Measurements from ENCODE around the gene MRM2.

The MRM2 gene

DNA sequence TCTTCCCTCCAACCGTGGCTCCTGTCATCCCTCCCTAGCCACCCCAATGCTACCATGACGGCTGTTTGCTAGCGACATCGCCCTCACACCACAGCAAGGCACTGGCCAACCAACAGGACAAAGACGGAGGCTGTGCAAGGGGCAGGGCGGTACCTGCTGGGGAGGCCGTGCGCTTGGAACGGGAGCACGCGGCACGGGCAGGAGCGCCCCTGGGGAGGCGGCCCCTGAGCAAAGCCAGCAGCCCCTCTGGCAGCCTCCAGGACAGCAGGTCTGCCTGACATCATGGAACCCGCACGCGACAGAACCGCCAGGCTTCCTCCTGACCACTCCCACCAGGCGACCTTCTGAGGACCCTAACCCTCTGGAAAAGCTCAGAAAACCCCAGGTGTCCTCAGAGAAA, 22.0 kb downstream of the MRM2 start:
- no peak for DNase-seq

DNA sequence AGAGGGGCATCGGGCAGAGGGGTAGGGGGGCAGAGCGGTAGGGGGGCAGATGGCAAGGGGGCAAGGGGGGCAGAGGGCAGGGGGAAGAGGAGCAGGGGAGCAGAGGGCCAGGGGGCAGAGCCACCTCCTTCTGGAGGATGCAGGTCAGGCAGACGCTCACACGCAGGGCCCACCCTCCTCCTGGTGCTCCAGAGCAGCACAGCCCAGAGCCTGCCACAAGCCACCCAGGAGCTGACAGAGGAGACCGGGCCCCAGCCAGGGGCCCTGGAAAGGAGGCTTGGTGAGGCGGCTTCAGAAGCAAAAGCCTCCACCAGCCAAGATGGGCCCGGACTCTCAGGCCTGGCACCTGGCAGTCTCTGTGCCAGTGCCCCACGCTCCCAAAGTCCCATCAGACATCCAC, 22.4 kb downstream of the MRM2 start:
- no peak for DNase-seq

DNA sequence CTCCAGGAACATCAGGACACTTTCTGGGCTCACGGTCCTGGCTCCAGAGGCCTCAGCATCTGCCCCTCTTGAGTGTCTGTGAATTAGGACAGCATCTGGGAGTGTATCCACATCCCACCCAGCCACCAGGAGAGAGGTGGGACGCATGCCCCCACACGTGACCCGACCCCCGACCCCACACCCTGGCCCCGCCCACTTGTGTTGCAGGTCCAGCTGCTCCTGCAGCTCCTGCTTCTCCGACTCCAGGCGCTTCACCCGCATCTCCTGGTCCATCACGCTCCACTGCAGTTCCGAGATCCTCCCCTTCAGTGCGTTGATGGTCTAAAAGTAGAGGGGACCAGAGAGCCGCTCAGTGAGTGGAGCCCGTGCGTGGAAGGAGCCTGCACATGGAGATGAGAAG, 22.9 kb downstream of the MRM2 start:
- DNase-seq: no peak

DNA sequence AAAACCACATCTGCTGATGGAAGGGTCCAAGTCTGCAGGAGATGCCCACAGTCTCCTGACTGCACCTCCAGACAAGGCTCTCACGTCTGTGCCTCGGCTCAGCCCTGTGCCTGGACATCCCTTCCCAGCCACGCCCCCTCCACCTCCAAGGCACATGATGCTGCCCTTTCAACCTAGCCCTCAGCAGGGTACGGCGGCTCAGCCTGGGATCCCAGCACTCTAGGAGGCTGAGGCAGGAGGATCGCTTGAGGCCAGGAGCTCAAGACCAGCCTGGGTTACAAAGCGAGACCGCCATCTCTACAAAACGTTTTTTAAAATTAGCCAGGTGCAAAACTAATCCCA, 23.6 kb downstream of the MRM2 start:
- DNase-seq: no peak

GRCh38 chr7:2217716-2218443, 24.1 kb downstream of the MRM2 start:
- DNase-seq: no peak

- no peak for DNase-seq
Observed at GRCh38 chr7:2217206-2217605, 24.8 kb downstream of the MRM2 start.

- DNase-seq: no peak
Observed at GRCh38 chr7:2215851-2216250, 26.2 kb downstream of the MRM2 start.

GRCh38 chr7:2214636-2215035, 27.4 kb downstream of the MRM2 start:
- no peak for DNase-seq

GRCh38 chr7:2213551-2214215, 28.3 kb downstream of the MRM2 start:
- no peak for DNase-seq

GRCh38 chr7:2212906-2213305, 29.1 kb downstream of the MRM2 start:
- DNase-seq: no peak

GRCh38 chr7:2211926-2212325, 30.1 kb downstream of the MRM2 start:
- no peak for DNase-seq

DNA sequence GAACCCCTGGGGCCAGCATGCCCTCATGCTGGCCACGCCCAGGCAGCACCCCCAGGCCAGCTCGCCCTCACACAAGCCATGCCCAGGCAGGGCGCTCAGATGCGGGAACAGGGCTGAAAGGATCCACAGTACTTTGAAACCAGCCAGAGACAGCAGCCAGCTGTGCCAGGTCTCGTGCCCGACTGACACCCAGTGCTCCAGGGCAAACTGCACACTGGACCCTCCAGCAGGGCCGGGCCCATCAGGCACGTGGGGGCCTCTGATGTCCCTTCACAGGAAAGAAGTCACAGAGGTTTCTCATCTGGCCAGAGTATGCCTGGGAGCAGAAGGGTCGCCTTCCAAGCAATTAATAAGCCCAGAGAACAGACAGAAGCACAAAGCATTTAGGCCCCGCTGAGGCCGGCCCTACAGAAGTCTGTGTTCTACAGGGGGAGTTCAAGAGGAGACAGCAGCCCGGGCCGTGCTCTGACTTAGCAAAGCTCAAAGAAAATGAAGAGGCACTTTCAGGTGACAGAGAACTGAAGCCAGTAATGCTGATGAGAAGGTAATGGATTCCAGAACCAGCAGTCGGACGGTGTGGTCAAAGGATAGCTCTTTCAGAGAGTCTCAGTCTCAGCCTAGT, 30.6 kb downstream of the MRM2 start:
- DNase-seq: no peak

- no peak for DNase-seq
Observed at GRCh38 chr7:2210551-2211258, 31.3 kb downstream of the MRM2 start.

- no peak for DNase-seq
Observed at GRCh38 chr7:2209961-2210323, 32.1 kb downstream of the MRM2 start.

DNA sequence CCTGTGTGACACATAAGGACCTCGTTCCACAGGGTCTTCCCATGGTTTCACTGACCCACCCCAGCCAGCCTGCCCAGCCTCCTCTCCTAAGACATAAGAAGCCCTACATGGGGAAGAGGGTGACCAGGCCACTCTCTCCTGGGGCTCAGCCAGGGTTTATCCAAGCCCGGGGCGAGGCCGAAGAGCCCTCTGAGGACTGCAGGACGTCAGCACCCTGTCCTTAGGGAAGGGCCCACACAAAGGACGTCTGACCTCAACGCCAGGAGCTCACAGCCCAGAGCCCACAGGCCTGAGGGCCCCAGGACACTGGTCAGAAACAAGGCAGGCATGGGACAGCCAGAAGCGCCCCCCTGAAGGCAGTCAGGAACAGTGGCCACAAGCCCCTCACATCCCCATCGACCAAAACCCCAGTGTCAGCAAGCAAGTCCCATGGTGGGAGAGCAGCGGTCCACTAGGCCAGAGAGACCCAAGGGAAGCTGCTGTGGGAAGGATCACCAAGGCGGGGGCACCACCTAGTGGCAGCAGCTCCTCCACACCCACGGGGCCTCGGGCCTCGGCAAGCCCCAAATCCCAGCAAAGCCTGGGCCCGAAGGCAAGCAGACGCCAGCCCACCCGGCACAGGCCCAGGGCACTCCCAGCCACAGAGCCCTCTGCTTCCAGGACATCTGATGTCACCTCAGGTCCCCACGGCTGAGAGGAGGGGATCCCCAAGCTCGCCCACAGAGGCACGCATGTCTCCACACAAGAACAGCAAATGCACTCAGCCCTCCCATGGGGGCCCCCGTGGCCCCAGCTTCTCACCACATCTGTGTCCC, 32.7 kb downstream of the MRM2 start:
- DNase-seq: peak; percentile 27 to 39

DNA sequence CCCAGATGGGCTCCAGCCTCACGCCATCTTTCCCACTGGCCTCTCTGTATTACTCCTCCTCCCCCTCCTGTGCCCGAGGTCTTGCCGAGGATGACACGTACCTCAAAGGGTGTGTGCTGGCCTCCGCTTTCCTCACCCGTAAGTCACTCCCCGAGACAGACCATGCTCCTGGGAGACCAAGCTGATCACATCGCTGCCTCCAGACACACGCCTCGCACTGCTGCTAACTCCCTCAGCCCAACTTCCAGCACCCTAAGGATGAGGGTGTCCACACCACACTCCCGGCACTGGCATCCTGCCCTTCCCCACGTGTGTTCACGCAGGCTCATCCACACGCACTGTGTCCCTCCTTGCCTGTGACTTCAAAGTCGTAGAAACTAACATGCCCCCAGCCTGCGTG, 33.3 kb downstream of the MRM2 start:
- DNase-seq: no peak

- DNase-seq: no peak
Observed at GRCh38 chr7:2205036-2205780, 36.8 kb downstream of the MRM2 start.

DNA sequence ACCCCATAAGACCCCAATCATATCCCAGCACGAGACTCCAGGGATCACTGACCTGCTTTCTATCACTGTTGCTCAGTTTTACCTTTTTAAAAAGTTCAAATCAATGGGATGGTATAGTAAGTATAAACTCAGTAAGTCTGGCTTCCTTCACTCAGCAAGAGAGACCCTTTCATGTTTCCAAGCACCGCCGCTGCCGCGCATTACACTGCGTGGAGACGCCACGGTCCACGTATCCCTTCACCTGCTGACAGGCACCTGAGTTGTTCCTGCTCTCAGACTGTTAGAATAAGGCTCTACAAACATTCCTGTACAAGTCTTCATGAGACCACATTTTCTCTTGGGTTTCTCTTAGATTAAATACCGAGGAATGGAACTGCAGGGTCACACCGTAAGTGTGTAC, 37.6 kb downstream of the MRM2 start:
- DNase-seq: no peak

DNA sequence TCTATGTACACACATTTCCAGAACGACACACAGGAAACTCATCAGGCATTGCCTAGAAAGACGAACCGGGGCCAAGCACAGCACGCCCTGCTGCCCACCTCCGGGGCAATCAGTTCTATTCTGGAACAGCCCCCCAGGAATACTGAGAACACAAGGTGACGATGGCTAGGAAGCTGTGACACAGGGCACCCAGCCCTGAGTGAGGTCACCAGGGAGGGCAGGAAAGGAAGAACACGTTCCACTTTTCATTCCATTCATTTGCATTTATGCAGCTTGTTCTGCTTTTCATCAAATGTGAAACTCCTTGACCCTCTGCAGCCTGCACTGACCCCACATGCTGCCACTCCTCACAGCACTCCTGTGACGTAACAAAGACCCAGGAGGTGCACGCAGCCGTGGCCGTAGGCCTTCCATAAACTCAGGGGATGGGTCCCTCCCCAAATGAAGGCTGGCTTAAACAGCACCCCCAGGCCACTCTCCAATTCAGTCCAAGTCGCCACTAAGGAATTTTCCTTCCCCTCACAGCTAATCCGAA, 38.2 kb downstream of the MRM2 start:
- no peak for DNase-seq

- DNase-seq: no peak
Observed at GRCh38 chr7:2202901-2203765, 38.9 kb downstream of the MRM2 start.

- no peak for DNase-seq
Observed at GRCh38 chr7:2202361-2202761, 39.6 kb downstream of the MRM2 start.

Data from stimulated activated CD4-positive, alpha-beta T cell treated with anti-CD3 and anti-CD28 coated beads, Interleukin-4, amount 100 ng/mL, for 4 hours (primary cell).